ENCODE results near the gene ANKRD50.

ANKRD50 gene

DNA sequence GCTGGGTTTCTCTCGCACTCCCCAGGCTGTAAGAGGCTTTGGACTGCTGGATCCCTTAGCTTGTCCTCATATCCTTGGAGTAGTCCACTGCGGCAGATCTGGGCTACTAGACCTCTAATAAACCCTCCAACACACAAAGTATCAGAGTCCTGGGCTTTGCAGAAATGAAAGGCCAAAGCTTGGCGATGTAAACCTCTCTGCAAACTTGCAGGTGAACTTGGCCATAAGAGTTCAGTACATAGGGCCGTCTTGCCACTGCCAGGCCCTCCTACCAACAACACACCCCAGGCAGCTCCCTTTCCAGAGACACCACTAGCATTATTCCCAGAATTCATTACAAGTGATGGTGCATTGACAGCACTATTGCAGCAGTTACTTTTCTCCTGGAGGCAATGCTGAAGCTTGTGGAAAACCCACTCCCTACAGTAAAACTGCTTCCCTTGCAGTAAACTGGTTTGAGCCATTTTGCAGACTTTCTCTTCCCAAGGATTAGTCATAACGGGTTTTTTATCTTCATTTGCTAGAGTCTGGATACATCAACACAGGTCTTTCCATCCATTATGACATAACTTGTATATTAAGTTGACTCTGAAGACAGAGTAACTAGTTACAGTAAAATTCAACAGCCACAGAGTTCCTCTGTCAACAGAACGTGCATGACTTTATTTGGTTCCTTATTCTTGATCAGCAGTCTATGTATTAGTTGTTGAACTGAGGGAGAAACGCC, 2.4 kb downstream of the ANKRD50 start:
- no peak for DNase-seq

DNA sequence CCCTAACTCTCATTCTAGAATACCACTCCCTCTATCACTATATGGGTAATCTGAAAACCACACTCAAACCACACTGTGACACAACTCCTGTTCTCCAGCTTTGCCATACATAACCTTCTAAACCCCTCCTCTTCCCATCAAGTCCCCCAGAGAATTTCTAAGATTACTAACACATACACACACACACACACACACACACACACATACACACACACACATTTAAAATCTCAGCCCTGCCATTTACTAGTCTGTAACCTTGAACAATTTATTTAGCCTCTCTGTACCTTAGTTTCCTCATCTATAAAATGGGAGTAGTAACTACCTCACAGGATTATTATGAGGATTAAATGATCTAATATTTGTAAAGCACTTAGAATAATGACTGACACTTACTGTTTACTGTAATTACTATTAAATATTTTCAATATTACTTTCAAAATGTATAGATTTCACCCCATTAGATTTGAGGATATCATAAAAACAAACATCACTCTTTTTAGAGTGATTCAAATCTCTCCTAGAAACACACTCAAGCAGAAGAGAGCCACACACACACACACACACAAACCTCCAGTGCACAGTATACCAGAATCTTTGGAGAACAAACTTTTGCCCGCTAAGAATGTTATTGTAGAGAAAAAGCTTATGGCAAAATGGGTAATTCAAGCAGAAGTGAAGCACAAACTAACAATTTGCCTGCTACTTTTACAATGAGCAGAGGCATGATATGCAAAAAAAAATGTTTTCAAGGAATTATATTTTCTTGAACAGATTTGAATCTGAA, 3.8 kb downstream of the ANKRD50 start:
- peak; percentile 58 for DNase-seq

- no peak for DNase-seq
Measured at GRCh38 chr4:124705393-124705792, 7.1 kb downstream of the ANKRD50 start.

GRCh38 chr4:124703154-124703553, 9.4 kb downstream of the ANKRD50 start:
- no peak for DNase-seq

GRCh38 chr4:124697441-124697840, 15.1 kb downstream of the ANKRD50 start:
- no peak for DNase-seq

GRCh38 chr4:124696182-124696581, 16.4 kb downstream of the ANKRD50 start:
- no peak for DNase-seq

DNA sequence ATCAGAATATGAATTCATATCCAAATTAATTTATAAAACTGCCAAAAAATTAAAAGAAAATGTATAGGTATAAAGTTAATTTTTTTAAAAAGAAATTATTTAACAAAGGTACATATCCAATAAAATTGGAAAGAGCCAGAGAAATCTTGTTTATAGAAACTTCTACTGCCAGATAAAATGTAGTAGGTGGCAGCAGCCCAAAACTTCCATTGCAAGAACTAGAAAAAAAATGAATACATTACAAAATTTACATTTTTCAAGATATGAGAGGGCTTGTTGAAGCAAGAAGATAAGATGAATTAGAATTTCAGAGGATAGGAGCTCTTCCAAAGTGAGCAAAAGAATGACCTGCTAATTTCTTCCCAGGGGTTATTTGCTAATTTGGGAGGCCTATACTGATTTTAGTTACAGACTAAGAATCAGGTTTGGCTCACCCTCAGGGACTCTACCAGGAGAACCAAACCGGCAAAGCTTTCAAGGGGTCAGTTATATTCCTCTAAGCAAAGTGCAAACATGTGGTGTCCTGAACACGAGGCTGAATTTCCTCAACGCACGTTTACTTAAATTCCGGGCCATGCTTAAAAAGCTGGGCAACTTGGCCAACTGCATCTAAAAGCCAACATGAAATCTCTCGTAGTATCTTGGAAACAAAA, 17.5 kb downstream of the ANKRD50 start:
- peak; percentile 6 for DNase-seq

GRCh38 chr4:124694306-124694705, 18.2 kb downstream of the ANKRD50 start:
- no peak for DNase-seq

GRCh38 chr4:124691801-124692200, 20.7 kb downstream of the ANKRD50 start:
- no peak for DNase-seq

- DNase-seq, result no peak
Measured at GRCh38 chr4:124686279-124686678, 26.3 kb downstream of the ANKRD50 start.

DNA sequence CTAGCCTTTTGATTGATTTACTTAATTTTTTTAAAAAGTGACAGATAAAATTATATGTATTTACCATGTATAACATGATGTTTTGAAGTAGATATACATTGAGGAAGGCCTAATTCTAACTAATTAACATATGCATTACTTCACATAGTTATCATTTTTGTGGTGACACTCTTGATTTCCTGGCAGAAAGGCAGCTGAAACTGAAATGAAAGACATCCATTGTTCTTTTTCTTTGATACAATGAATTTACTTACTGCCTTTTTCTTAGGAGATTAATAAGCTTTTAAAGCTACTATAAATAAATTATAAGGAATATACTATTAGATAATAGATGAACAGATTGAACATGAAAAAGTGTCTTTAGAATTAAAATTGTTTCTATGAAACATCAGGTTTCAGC, 26.7 kb downstream of the ANKRD50 start:
- no peak for DNase-seq

DNA sequence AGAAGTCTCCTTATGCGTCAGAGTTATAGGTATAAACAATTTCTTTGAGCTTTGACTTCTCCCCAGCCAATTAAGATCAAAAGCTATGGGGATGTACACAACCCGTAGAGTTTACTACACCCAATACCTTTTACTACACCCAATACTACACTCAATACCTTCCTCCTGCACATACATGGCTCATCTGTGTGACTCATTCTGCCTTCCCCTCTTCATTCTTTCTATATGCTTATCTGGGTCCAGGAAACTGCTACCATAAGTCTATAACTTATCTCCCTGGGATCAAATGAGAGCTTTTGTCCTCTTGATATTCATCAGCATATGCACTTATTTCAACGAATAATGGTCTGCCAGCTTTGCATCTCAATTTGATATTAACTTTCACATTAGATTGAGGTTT, 28.2 kb downstream of the ANKRD50 start:
- peak; percentile 28 for DNase-seq

GRCh38 chr4:124682384-124682783, 30.1 kb downstream of the ANKRD50 start:
- DNase-seq, result no peak

GRCh38 chr4:124666496-124666895, 46.0 kb downstream of the ANKRD50 start:
- DNase-seq, result no peak

- no peak for DNase-seq
Measured at GRCh38 chr4:124658795-124659194, 53.7 kb downstream of the ANKRD50 start.

DNA sequence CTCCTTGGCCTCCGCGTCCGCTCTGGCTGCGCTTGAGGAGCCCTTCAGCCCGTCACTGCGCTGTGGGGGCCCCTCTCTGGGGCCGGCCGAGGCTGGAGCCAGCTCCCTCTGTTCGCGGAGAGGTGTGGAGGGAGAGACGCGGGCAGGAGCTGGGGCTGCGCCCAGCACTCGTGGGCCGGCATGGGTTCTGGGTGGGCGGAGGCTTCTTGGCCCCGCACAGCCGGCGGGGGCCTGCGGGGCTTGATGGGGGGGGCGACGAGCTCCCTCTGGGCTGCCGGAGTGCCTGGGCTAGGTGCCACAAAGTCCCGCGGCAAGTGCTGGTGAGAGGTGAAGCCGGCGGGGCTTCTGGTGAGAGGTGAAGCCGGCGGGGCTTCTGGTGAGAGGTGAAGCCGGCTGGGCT, 61.9 kb downstream of the ANKRD50 start:
- DNase-seq, result no peak

- DNase-seq, result no peak
Measured at GRCh38 chr4:124647599-124647998, 64.9 kb downstream of the ANKRD50 start.

DNA sequence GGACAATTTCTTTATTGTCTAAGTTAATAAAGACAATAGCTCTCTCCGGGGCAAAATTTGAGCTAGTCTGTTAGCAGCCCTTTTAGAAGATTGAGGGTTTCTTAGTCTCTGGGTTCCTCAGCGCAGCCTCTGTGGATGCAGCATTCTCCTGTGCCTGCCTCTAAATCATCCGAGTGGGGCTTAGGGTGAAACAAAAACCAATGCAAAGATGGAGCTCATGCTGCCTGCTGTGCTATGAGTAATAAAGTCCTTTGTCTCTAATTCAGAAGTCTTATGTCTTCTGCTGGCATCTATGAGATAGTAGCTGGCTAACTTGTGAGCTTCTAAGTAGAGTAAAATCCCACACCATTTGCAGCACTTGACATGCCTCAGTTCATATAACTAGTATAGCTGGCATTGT, 67.9 kb downstream of the ANKRD50 start:
- no peak for DNase-seq

DNA sequence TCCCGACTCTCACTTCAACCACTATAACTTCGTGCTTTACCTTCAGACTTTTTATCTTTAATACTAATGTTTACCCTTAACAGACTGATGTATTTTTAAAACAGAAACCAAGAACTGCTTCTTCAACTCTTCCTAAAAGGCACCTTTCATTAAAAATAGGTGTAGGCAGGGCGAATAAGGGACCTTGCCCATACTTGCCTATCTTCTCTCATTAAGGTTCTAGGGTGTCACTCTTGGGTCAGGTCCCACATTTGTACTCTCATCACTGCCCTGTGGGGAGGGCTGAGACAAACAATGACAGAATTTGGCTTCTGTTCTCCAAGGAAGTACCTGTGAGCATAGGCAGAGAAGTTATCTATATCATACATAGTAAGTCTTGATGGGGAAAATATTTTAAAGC, 69.7 kb downstream of the ANKRD50 start:
- no peak for DNase-seq

DNA sequence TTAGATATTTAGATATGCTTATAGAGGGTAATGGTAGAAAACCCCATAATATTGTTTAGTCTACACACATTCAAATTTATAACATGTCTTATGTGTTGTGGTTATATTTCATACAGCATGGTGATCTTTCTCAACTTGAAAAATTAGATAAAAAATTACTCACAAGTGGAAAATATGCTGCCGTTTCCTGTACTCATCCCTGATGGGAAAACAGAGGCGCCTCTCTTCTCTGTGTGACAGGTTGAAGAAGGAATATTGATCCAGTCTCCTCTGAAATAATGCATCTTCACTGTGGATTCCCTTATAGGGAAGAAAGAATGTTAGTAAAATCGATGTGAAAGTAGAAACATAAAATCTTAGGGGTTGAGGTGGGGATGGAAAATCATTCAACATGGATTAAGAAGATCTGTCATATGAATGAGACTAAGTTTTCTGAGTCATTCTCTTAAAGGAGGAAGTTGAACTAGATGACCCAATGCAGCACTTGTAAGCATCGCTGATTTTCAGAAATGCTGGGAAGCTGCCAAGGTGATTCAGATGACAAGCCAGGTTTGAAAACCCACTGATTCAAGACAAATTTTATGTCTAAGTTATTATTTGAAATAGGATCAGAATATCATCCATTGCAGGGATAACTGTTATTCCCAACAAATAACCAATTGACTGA, 70.7 kb downstream of the ANKRD50 start:
- peak; percentile 61 for DNase-seq

GRCh38 chr4:124640022-124640730, 72.4 kb downstream of the ANKRD50 start:
- peak; percentile 63 for DNase-seq

- no peak for DNase-seq
Measured at GRCh38 chr4:124637321-124637720, 75.2 kb downstream of the ANKRD50 start.

DNA sequence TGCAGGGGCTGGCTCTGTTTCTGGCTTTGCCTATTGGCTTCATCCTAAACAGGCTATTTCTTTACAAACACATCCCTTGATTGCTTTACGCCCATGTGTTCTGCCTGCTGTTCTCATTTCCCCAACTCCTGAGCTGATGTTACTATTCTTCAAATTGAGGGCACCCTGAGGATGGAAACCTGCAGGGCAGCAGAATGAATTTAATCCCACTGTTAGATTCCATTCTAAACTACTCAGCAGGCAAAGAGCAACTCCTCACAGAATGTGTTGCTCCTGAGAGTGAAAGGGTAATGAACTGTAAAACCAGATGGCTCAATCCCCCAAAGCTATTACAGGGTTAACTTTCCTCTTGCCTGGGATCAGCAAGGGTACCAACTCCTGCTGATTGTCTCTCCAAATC, 75.7 kb downstream of the ANKRD50 start:
- no peak for DNase-seq
